MM.1S (cell line): ENCODE results near the gene CNPPD1.

ENCODE experiments used
- DNase-seq: peaks from one replicate; pipeline ENCODE4 v3.0.0-alpha.2; 2015
- H2AFZ ChIP-seq: fragments of 300-600 bp; sonication (generic); 2 replicates; pipeline ENCODE4 v1.6.0; 2016; ENCODE audit warnings: antibody characterized with exemption, low read length
- H3F3A ChIP-seq: fragments of 300-600 bp; sonication (generic); 2 replicates; pipeline ENCODE4 v1.6.1; 2016; ENCODE audit warnings: mild to moderate bottlenecking, antibody characterized with exemption, low read length, moderate library complexity, mixed read lengths; ENCODE audit not compliant: insufficient read depth
- H3K27ac ChIP-seq: fragments of 300-600 bp; sonication (generic); 2 replicates; pipeline ENCODE4 v1.5.1; 2016; ENCODE audit warnings: mild to moderate bottlenecking, low read length
- H3K27me3 ChIP-seq: fragments of 300-600 bp; sonication (generic); replicated peaks from 2 replicates; pipeline ENCODE4 v1.6.0; 2016; ENCODE audit warnings: low read length; ENCODE audit not compliant: insufficient read depth
- H3K36me3 ChIP-seq: fragments of 300-600 bp; sonication (generic); replicated peaks from 2 replicates; pipeline ENCODE4 v1.6.1; 2016; ENCODE audit warnings: mild to moderate bottlenecking, low read length, mixed read lengths; ENCODE audit not compliant: insufficient read depth
- H3K4me1 ChIP-seq: fragments of 300-600 bp; sonication (generic); 2 replicates; pipeline ENCODE4 v1.6.1; 2016; ENCODE audit warnings: low read length, mixed read lengths
- H3K4me2 ChIP-seq: fragments of 300-600 bp; sonication (generic); 2 replicates; pipeline ENCODE4 v1.6.0; 2016; ENCODE audit warnings: low read depth, low read length
- H3K4me3 ChIP-seq: fragments of 300-600 bp; sonication (generic); 2 replicates; pipeline ENCODE4 v1.5.1; 2016; ENCODE audit warnings: low read length, mixed read lengths
- H3K79me2 ChIP-seq: fragments of 300-600 bp; sonication (generic); 2 replicates; pipeline ENCODE4 v1.6.1; 2016; ENCODE audit warnings: mixed run types, low read length, mixed read lengths
- H3K9ac ChIP-seq: fragments of 300-600 bp; sonication (generic); 2 replicates; pipeline ENCODE4 v1.6.1; 2016; ENCODE audit warnings: low read length, mixed read lengths
- H3K9me2 ChIP-seq: fragments of 300-600 bp; sonication (generic); replicated peaks from 2 replicates; pipeline ENCODE4 v1.6.1; 2016; ENCODE audit warnings: mild to moderate bottlenecking, low read length, mixed read lengths; ENCODE audit not compliant: insufficient read depth
- H3K9me3 ChIP-seq: fragments of 300-600 bp; sonication (generic); replicated peaks from 2 replicates; pipeline ENCODE4 v1.6.1; 2016; ENCODE audit warnings: mild to moderate bottlenecking, low read length, mixed read lengths; ENCODE audit not compliant: insufficient read depth
- H4K20me1 ChIP-seq: fragments of 300-600 bp; sonication (generic); 2 replicates; pipeline ENCODE4 v1.6.1; 2016; ENCODE audit warnings: mild to moderate bottlenecking, low read length, moderate library complexity, mixed read lengths; ENCODE audit not compliant: insufficient read depth
- CTCF ChIP-seq: fragments of 300-600 bp; sonication (generic); IDR thresholded peaks from 2 replicates; pipeline ENCODE4 v1.5.1; 2016; ENCODE audit warnings: antibody characterized with exemption, low read length, mixed read lengths
- EZH2 ChIP-seq: fragments of 300-600 bp; sonication (generic); optimal IDR thresholded peaks from 2 replicates; pipeline ENCODE3; 2017; ENCODE audit warnings: low read depth, mild to moderate bottlenecking, antibody characterized with exemption, low read length, mixed read lengths
- EZH2phosphoT487 ChIP-seq: fragments of 300-600 bp; sonication (generic); IDR thresholded peaks from 2 replicates; pipeline ENCODE4 v1.6.1; 2018; ENCODE audit warnings: antibody characterized with exemption, low read length

The CNPPD1 gene

DNA sequence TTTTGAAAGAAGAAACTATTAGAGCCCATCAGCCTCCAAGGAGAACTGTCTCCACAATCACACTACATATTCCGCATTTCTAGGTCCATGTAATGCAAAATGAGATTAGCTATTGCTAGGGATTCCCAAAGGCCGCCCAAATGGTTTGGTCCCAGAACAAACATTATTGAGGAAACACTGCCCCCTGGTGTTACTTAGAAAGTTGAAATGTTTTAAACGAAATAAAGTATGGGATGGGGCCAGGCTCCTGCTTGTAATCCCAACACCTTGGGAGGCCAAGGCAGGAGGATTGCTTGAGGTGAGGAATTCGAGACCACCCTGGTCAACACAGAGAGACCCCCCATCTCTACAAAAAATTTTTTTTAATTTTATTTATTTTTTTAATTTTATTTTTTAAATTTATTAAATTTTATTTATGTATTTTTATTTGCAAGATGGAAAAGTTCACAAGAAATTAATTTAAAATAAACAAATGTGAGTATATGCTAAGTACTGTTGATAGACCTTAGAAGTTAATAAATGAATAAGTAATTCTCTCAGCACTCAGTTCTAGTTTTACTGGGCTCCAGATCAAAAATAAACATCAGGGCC is 21.6 kb downstream of the CNPPD1 start:
- H3K79me2 ChIP-seq = peaks cover 8% of the 10 kb centered on the region; the same call in 1 of the 2 replicates
- H3K36me3 ChIP-seq = peaks cover 3% of the 10 kb centered on the region; the same call in 1 of the 2 replicates
- TF ChIP-seq CTCF (peak; percentile 55), EZH2phosphoT487 (no peak), EZH2 (no peak)
- peak; percentile 70 for DNase-seq
- no peaks in the 10 kb centered on the region for H3K4me1 ChIP-seq
- H3K27ac ChIP-seq = no peak overlapping the region
- H3K27me3 ChIP-seq = no peaks in the 10 kb centered on the region
- H3K4me2 ChIP-seq = no peak overlapping the region
- H3K9ac ChIP-seq = no peak overlapping the region
- H2AFZ ChIP-seq = no peak overlapping the region
- no peaks in the 10 kb centered on the region for H3K9me3 ChIP-seq
- H3K4me3 ChIP-seq = no peak overlapping the region
- no peaks in the 10 kb centered on the region for H4K20me1 ChIP-seq
- H3K9me2 ChIP-seq = no peaks in the 10 kb centered on the region
- no peaks in the 10 kb centered on the region for H3F3A ChIP-seq

DNA sequence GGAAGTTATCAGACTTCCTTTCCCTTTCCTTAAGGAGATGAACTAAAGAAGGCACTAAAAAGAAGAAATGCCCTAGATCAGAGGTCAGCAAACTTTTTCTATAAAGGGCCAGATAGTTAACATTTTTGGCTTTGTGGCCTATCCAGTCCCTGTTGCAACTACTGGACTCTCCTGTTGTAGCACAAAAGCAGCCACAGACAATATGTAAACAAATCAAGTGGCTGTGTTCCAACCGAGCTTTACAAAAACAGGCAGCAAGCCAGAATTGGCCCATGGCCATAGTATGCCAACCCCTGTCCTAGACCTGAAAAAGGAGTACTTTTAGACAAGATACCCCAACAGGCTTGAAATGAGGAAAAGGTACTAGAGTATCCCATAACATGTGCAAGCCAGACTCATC is 27.1 kb downstream of the CNPPD1 start:
- Histone ChIP-seq H3K4me1 (no peaks in the 10 kb centered on the region), H2AFZ (no peak overlapping the region), H3F3A (no peaks in the 10 kb centered on the region), H3K4me2 (no peak overlapping the region), H3K9ac (no peak overlapping the region), H3K27me3 (no peaks in the 10 kb centered on the region), H3K36me3 (peaks cover 3% of the 10 kb centered on the region; the same call in 1 of the 2 replicates), H3K27ac (no peak overlapping the region), H3K4me3 (no peak overlapping the region), H3K79me2 (0 out of 2 replicates have a peak, but pooled peaks cover 4% of the 10 kb centered on the region), H3K9me2 (no peaks in the 10 kb centered on the region), H4K20me1 (no peaks in the 10 kb centered on the region), H3K9me3 (no peaks in the 10 kb centered on the region)
- TF ChIP-seq EZH2phosphoT487 (no peak), EZH2 (no peak)
- DNase-seq = no peak

DNA sequence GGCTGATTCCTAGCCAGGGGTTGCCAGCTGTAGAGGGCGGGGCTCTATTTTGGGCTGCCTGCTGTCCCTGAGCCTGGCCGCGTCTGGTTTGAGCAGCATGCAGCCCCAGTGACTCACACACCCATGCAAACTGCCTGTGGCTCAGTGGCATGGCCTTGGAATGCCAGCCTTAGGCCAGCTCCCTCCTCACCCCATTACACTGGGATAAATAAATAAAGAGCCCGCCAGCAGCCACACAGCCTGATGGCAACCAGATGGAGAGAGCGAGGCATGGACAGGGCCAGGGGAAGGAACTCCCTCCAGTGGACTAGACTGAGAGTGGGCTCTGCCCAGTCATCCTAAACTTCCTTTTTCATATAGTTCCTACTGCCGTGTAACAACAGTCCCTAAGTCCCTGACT is 34.4 kb downstream of the CNPPD1 start:
- Histone ChIP-seq H3K4me1 (peaks cover 7% of the 10 kb centered on the region), H3K27ac (no peak overlapping the region), H4K20me1 (no peaks in the 10 kb centered on the region), H3K9ac (no peak overlapping the region), H3F3A (no peaks in the 10 kb centered on the region), H3K27me3 (no peaks in the 10 kb centered on the region), H3K36me3 (no peaks in the 10 kb centered on the region), H3K79me2 (no peaks in the 10 kb centered on the region), H2AFZ (no peak overlapping the region), H3K4me3 (no peak overlapping the region), H3K9me3 (no peaks in the 10 kb centered on the region), H3K9me2 (no peaks in the 10 kb centered on the region), H3K4me2 (no peak overlapping the region)
- DNase-seq = no peak
- TF ChIP-seq EZH2phosphoT487 = no peak
- no peak for TF ChIP-seq EZH2
- no peak for TF ChIP-seq CTCF

DNA sequence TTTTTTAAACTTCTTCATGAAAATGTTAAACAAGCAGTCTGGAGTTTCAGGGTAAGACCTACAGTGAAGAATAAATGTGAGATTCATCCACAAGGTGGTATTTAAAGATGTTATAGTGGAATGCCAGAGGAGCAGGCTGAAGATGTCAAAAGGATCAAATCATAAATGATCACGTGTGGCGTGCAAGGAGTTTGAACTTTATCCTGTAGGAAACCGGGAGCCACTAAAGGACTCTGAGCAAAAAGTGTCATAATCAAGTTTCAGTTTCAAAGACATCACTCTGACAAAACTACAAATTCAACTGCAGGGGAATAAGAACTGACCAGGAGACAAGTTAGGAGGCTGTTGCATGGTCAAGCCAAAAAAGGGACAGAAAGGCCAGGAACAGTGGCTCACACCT is 36.0 kb downstream of the CNPPD1 start:
- Histone ChIP-seq H3K4me2 (no peak overlapping the region), H3K27ac (no peak overlapping the region), H4K20me1 (no peaks in the 10 kb centered on the region), H3K27me3 (no peaks in the 10 kb centered on the region), H3F3A (no peaks in the 10 kb centered on the region), H3K4me1 (peaks cover 7% of the 10 kb centered on the region), H3K9ac (no peak overlapping the region), H3K4me3 (no peak overlapping the region), H3K9me2 (no peaks in the 10 kb centered on the region), H3K9me3 (no peaks in the 10 kb centered on the region), H2AFZ (no peak overlapping the region), H3K36me3 (no peaks in the 10 kb centered on the region), H3K79me2 (no peaks in the 10 kb centered on the region)
- TF ChIP-seq EZH2phosphoT487 = no peak
- TF ChIP-seq EZH2 = no peak
- TF ChIP-seq CTCF = no peak
- no peak for DNase-seq
